HT1080 (cell line): ENCODE measurements around the gene CAMK2N1. TPM values are rescaled to one million over a fixed set of nuclear protein-coding genes. Genes with fewer than 3 reads are reported as not detected.
"Not testable (repeated sequence)": the region's sequence is repeated elsewhere in the genome, so short reads cannot be mapped to it uniquely, and the experiment has no call there.

Experiments used
- DNase-seq: peaks from one replicate; pipeline ENCODE4 v3.0.0-alpha.2; 2015; ENCODE audit warnings: low read depth
- polyA plus RNA-seq, 2 experiments: library from polyadenylated mRNA; depleted of rRNA; stranded (reverse); fragments of >200 nt; gene quantifications; 2 replicates each; pipeline ENCODE4 v1.2.3, GENCODE V29; 2015
- total RNA-seq: library from RNA; depleted of rRNA; stranded (reverse); fragments of >200 nt; shearing (Covaris generic); gene quantifications from 2 replicates; pipeline ENCODE4 v1.2.3, GENCODE V29; 2014; rRNA removed

Gene CAMK2N1
- 13.3 and 15.2 TPM in 2 replicates for total RNA-seq
- polyA plus RNA-seq (2015; cell fraction: cytosol; rRNA removed), result 54.5 and 61.8 TPM in 2 replicates
- 17.9 and 19.4 TPM in 2 replicates for polyA plus RNA-seq (2015; cell fraction: nucleus; rRNA removed)

DNA sequence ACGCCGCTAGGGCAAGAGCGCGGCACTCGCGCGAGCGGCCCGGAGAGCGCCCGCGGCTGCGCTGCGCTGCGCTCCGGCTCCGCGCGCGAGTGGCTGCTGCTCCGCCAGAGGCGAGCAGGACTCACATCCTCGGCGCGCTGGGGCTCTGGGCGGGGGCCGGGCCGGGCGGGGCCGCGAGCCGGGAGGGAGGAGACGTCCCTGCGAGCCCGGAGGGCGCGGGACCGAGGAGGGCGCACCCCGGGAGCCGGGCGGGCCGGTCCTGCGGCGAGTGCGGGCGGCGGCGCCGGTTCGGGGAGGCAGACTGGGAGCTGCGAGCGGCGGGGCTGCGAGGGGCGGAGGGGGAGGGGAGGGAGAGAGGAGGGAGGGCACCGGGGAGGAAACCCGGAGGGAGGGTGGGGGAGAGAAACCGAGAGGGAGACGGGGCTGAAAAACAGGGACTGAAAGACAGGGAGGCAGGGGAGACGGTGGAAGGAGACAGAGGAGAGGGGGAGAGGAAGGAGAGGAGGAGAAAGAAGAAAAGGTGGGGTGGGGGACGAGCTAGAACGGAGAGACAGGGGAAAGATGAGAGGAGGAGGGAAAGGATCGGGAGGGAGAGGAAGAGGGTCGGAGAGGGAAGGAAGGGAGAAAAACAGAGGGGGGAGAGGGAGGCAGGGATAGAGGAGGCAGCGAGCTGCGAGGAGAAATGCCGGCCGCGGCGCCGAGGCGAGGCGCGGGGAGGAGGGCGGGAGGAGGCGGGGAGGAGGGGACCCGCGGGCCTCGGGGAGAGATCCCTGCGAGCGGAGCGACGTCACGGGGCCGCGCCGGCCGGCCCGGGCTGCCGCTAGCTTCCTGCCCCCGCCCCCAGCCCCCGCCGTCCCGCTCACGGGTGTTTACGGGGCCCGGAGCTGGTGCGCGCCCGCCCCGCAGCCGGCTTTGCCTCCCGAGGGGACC, at the start of gene CAMK2N1:
CAMK2N1 (minus strand) TSS at position 684 of the 930 bp plus-strand sequence. CDS start 831 bp downstream, outside the sequence.
- peak; percentile 44 for DNase-seq

- no peak for DNase-seq
Measured at GRCh38 chr1:20534659-20535417, 48.8 kb upstream of the CAMK2N1 start.

DNA sequence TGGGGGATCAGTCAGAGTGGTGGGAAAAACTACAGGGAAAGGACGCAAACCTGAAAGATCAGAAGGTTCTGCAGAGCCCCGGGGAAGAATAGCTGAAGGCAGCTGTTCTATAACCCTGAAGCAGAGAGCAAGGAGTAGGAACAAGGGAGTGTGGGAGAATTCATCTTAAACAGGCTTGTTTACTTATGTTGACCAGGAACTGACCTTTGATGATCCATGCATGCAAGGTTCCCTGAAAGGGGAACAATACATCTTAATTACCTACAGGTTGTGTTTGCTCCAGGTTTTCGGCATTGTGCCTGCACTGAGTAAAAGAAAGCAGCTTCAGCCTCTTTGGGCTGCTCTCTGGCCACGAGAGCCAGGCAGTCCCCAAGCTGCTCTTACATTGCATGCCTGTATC, 47.6 kb upstream of the CAMK2N1 start:
- no peak for DNase-seq

DNA sequence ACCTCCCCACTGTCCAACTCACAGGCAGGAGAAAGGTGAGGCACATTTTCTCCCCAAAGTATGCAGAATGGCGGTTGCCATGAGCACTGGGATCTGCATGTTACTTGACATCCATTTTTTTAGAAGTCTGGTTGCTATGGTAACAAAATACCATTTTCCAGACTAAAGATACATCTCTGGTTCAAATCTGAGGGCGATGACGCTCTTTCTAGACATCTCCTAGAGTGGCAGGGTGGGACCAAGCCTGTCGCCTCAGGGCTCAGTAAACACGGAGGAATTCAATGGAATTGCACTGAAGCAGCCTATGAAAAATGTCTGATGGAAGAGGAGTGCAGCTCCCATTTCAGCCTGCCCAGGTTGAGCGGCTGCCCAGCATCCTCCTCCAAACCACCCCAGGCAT, 44.9 kb upstream of the CAMK2N1 start:
- no peak for DNase-seq

GRCh38 chr1:20530306-20530705, 44.3 kb upstream of the CAMK2N1 start:
- no peak for DNase-seq

DNA sequence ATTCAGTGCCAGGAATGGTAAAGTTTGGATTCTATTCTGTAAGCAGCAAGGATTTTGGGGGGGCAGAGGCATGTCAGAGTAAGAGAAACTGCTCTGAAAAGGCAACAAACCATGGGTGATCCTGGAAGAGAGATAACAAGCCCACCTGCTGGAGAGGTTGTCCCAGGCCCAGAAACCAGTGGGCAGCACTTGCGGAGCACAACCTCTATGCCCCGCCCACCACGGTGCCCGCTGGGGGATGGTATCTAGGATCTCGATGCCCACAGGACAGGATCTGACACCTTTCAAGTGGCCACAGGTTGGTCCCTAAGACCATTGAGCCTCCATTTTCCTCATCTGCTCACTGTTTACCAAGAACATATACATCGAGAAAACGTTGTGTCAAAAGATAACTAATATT, 42.2 kb upstream of the CAMK2N1 start:
- no peak for DNase-seq

DNA sequence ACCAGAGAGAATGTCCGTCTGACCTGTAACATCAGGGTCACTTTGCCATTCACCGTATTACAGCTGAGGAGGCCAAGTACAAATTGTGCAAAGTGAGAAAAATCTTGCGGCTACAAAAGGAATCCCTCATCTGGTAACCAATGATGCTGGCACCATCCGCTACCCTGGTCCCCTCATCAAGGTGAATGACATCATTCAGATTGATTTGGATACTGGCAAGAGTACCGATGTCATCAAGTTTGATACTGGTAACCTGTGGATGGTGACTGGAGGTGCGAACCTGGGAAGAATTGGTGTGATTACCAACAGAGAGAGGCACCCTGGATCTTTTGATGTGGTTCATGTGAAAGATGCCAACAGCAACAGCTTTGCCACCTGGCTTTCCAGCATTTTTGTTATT, 40.3 kb upstream of the CAMK2N1 start:
- DNase-seq, result no peak

- peak; percentile 77 for DNase-seq
Measured at GRCh38 chr1:20521960-20522861, 36.2 kb upstream of the CAMK2N1 start.

DNA sequence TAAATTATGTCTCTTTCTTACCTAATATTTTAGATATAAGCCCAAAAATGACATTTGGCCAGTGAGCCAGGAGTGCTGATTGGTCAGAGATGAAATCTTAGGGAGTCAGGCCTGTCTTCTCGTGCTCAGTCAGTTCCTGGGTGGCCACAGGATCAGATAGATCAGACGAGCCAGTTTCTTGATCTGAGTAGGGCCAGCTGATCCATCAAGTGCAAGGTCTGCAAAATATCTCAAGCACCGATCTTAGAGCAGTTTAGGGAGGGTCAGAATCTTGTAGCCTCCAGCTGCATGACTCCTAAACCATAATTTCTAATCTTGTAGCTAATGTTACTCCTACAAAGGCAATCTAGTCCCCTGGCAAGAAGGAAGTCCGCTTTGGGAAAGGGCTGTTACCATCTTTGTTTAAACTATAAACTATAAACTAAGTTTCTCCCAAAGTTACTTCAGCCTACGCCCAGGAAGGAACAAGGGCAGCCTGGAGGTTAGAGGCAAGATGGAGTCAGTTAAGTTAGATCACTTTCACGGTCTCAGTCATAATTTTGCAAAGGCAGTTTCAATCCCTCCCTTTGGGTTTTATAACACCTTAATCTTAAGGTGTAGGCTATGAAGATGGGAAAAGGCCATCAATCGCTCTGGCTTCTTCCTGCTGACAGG, 33.7 kb upstream of the CAMK2N1 start:
- DNase-seq, result not testable (repeated sequence)

DNA sequence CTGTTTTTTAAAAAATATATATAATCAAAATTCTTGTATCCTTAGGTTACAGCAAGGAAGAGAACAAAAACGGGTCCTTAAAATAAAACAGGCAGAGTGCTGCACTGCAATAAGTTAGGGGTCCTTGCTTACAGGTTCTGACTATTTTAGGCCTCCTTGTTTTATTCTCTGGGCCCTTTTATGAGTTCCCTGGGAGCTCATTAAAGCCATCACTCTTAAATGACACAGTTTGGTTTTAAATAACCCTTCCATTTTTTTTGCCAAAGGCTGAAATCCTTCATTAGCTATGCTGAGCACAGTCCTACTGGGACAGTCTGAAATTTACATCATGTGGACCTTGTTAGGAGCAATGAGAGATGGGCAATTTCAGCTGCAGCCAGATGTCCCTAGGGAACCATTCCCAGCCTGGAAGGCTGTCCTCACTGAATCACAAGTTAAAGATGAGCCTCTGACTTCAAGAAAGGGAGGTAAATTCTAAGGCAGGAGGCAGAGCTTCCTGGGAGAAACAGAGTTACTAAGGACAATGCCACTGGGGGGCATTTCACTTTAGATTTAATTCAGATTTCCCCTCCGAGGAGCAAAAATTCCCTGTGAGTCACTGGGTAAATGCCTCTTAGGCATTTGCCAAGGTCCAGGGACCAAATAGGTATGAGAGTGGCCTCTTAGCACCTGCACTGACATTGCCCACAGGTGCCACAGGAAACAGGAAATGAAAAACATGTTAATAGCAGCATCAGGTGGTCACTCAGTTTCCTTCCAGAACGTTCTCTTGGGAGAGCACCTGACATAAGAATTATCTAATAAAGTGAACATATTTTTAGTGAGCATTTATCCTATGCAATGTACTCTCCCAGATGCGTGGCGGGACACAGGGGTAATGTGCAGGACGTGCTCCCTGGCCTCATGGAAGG, 25.8 kb upstream of the CAMK2N1 start:
- DNase-seq, result peak; percentile 6

DNA sequence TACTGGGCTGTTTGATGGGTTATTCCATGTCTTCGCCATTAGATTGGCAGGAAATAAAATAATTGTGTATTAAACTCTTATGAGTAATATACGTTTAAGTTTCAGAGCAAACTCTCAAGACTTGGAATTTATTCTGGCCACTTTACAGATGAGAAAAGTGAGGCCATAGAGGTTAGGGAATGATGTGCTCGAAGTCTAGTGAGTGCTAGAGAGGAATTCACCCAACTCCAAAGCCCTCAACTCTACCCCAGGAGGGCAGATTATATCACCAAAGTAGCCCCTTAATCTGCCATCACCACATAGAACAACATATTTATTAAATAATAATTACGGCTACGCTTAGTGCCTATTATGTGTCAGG, 22.4 kb upstream of the CAMK2N1 start:
- DNase-seq, result no peak

GRCh38 chr1:20507564-20508410, 21.8 kb upstream of the CAMK2N1 start, which contains the start of gene MUL1:
TSS of gene MUL1 (minus strand) at chr1:20508151. CDS start at chr1:20508024, 127 bp downstream.
- DNase-seq, result peak; percentile 89

DNA sequence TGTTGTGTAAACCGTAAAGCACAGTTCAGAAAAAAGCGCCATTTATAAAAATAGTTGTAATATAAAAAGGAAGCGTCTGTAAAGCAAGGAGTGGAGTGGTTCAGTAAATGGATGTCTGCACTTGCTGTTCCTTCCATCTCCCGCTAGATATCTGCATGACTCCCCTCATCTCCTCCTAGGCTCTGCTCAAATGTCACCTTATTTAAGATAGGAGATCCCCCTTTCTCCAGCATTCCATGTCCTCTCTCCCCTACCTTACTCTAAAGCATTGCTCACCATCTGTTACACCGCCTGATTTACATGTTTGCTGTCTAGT, 21.2 kb upstream of the CAMK2N1 start:
- no peak for DNase-seq

GRCh38 chr1:20505488-20505887, 19.5 kb upstream of the CAMK2N1 start:
- no peak for DNase-seq

GRCh38 chr1:20500716-20501115, 14.7 kb upstream of the CAMK2N1 start:
- DNase-seq, result no peak

DNA sequence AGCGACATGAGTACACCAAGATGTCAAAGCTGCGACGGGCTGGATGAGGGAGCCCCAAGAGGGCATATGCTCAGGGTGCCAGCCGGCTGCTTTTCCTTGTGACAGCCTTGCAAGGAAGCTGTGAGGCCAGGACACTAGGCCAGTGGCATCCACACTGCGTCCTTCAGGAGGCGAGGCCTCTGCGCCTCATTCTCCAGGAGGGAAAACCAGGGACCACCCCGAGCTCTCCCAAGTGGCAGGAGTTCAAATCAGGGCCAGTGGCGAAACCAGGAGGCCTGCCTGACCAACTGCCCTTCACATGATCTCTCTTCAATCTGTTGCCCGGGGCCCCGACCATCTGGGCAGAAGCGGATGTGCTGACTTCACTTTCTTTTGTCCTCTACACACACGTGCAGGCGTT, 13.7 kb upstream of the CAMK2N1 start:
- no peak for DNase-seq

GRCh38 chr1:20499105-20499504, 13.1 kb upstream of the CAMK2N1 start:
- DNase-seq, result no peak

GRCh38 chr1:20498116-20498515, 12.1 kb upstream of the CAMK2N1 start:
- no peak for DNase-seq

GRCh38 chr1:20497506-20497905, 11.5 kb upstream of the CAMK2N1 start:
- no peak for DNase-seq
